Gastroesophageal sphincter (tissue), 4 donors: Measurements from ENCODE around the gene ERC1. TPM values are rescaled to one million over a fixed set of nuclear protein-coding genes. Genes with fewer than 3 reads are reported as not detected.

Source experiments
- ATAC-seq: fragments of 150-250 bp; one replicate; pipeline ENCODE4 v1.9.1; 2016; ENCODE audit warnings: mild to moderate bottlenecking, moderate library complexity
- H3K27ac ChIP-seq, 4 donors: fragments of 200-600 bp; sonication (generic) in 3 of 4; 1 replicate in 3 of 4; 2 replicates in 1 of 4; pipeline ENCODE4 v1.5.1; 2016 to 2019
- H3K27me3 ChIP-seq: fragments of 200-600 bp; sonication (generic); one replicate; pipeline ENCODE4 v1.5.1; 2019
- H3K36me3 ChIP-seq, 2 donors: fragments of 200-600 bp; sonication (generic); one replicate each; pipeline ENCODE4 v1.5.1; 2019; ENCODE audit warnings: control low read depth in 1 of 2
- H3K4me1 ChIP-seq, 3 donors: fragments of 200-600 bp; sonication (generic); 1 replicate in 2 of 3; 2 replicates in 1 of 3; pipeline ENCODE4 v1.5.1; 2016 to 2019; ENCODE audit warnings: control low read depth in 2 of 3
- H3K4me3 ChIP-seq, 2 donors: fragments of 200-600 bp; sonication (generic); one replicate each; pipeline ENCODE4 v1.5.1; 2019; ENCODE audit warnings: mild to moderate bottlenecking in 1 of 2, moderate library complexity in 1 of 2
- H3K9me3 ChIP-seq, 3 donors: fragments of 200-600 bp; sonication (generic); one replicate each; pipeline ENCODE4 v1.5.1; 2017 to 2019; ENCODE audit warnings: control low read depth in 2 of 3
- EP300 ChIP-seq: sonication (generic); formaldehyde crosslinking; IDR thresholded peaks from one replicate; pipeline ENCODE4 v1.6.1; 2017; ENCODE audit warnings: antibody characterized with exemption, mild to moderate bottlenecking
- POLR2A ChIP-seq, 2 donors: fragments of 450-650 bp; IDR thresholded peaks; one replicate each; pipeline ENCODE4 v1.6.1; 2017; ENCODE audit warnings: antibody characterized with exemption in 2 of 2, mild to moderate bottlenecking in 2 of 2, moderate library complexity in 1 of 2
- POLR2AphosphoS5 ChIP-seq: sonication (generic); formaldehyde crosslinking; IDR thresholded peaks from one replicate; pipeline ENCODE4 v1.6.1; 2017; ENCODE audit warnings: antibody characterized with exemption
- WGBS, 2 donors: methylation state at CpG; one replicate each; pipeline ENCODE4 v1.1.5; 2018; ENCODE audit warnings: low coverage in 1 of 2; 5-methylcytosine and 5-hydroxymethylcytosine counted together
- total RNA-seq, 4 donors: library from RNA; depleted of rRNA; stranded (reverse); fragments of >200 nt; gene quantifications; one replicate each; pipeline ENCODE4 v1.1.0, GENCODE V29; 2016
- TF ChIP-seq, protein P1 (sequence below), 4 experiments: fragments of 200-600 bp in 2 of 4; fragments of 450-650 bp in 2 of 4; sonication (generic) in 1 of 4; IDR thresholded peaks; one replicate each; pipeline ENCODE4 v1.5.1; 2017 to 2019; ENCODE audit warnings: antibody characterized with exemption in 4 of 4, mild to moderate bottlenecking in 2 of 4, moderate library complexity in 2 of 4

Gene ERC1
- total RNA-seq, 4 donors from 2014 or later: 38.3 to 80.2 (median 58.4) TPM

DNA sequence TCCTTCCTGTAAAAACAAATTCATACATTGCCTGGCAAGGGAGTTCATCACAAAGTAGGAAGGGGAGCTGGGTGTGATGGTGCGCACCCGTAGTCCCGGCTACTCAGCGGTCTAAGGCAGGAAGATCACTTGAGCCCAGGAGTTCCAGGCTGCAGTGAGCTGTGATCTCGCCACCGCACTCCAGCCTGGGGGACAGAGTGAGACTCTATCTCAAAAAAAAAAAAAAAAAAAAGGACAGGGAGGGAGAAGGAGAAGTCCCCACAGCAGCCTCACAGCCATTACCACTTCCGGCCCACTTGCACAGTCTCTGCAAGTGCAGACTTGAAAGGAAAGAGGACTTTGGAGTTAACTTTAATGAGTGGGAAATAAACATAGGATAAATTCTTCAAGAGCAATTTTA lies 482.4 kb downstream of the ERC1 start:
- ATAC-seq: no peak

DNA sequence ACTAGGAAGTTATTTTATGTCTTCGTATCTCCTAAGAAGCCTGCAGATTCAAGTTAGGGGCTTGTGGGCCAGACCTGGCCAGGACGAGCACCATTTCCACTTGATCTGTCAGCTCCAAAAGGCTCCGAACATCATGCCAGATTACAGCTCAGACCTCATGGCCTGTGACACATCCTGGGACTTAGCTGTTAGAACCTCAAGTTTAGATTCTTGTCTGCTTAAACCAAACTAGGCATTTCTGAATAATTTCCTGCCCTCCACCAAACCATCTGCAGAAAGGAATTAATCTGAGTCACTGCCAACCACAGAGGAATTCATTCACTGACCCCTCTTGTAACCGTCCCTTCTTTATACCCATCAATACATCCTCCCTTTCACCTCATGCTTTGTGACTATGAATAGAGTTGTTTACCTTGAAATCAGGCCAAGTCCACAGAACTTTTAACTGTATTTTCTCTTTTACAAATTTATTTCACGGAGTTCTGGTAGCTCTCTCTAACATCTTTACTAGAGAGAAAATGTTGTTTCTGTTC lies 483.1 kb downstream of the ERC1 start:
- no peak for TF ChIP-seq POLR2A (IDR thresholded peaks at IDR 0.05)
- no peak for TF ChIP-seq POLR2AphosphoS5
- no peak for TF ChIP-seq EP300
- TF ChIP-seq, protein P1, sequence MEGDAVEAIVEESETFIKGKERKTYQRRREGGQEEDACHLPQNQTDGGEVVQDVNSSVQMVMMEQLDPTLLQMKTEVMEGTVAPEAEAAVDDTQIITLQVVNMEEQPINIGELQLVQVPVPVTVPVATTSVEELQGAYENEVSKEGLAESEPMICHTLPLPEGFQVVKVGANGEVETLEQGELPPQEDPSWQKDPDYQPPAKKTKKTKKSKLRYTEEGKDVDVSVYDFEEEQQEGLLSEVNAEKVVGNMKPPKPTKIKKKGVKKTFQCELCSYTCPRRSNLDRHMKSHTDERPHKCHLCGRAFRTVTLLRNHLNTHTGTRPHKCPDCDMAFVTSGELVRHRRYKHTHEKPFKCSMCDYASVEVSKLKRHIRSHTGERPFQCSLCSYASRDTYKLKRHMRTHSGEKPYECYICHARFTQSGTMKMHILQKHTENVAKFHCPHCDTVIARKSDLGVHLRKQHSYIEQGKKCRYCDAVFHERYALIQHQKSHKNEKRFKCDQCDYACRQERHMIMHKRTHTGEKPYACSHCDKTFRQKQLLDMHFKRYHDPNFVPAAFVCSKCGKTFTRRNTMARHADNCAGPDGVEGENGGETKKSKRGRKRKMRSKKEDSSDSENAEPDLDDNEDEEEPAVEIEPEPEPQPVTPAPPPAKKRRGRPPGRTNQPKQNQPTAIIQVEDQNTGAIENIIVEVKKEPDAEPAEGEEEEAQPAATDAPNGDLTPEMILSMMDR (IDR thresholded peaks at IDR 0.05): no peak
- H3K27me3 ChIP-seq: no peaks in the 10 kb centered on the region
- no peaks in the 10 kb centered on the region for H3K9me3 ChIP-seq
- H3K4me1 ChIP-seq: peaks cover 11 to 33% (median 21%) of the 10 kb centered on the region in 3 donors
- no peak overlapping the region for H3K4me3 ChIP-seq
- no peak for ATAC-seq
- 18 to 22% methylated on average over 5 of the region's 5 CpGs for WGBS, 2 donors
- H3K36me3 ChIP-seq: no peaks in the 10 kb centered on the region
- H3K27ac ChIP-seq: peak overlapping the region in 3 of 4 donors; percentile 9 to 74 (median 65)

More for the DNA sequence above, 482.4 kb downstream of the ERC1 start:
- Histone ChIP-seq H3K27me3 (no peaks in the 10 kb centered on the region), H3K9me3 (no peaks in the 10 kb centered on the region), H3K36me3 (no peaks in the 10 kb centered on the region), H3K4me1 (peaks cover 11 to 33% (median 24%) of the 10 kb centered on the region in 3 donors), H3K4me3 (no peak overlapping the region), H3K27ac (peak overlapping the region in 3 of 4 donors; percentile 9 to 74 (median 65))
- TF ChIP-seq, protein P1 (IDR thresholded peaks at IDR 0.05): no peak
- 86 to 100% methylated on average over 1 to 6 of the region's 7 CpGs for WGBS, 2 donors

DNA sequence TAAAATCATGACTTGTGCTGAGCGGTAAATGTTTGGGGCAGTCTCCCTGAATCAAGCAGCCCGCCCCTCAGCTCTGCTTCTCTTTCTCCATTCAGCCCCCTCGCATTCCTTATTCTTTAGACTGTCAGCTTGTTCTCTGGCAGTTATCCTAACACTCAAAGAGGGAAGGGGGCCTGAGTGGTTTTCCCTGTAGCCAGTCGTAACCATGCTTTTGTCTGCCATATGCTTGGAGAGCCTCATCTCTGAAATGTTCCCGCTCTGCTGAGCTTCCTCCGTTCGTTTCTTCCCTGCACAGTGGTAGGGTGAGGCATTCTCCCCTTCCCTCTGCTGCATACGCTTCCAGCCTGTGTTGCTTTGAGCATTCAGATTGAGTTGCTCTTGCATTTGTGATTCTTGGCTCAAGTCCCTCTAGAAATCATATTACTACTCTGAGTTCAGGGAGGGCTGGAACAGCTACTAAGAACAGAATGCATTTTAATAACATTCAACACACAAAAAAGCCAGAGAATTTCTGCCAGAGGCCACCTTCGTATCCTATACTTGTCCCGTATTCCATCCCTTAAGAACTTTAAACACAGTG lies 483.6 kb downstream of the ERC1 start:
- H3K4me1 ChIP-seq: peaks cover 11 to 33% (median 21%) of the 10 kb centered on the region in 3 donors
- no peak overlapping the region for H3K4me3 ChIP-seq
- no peaks in the 10 kb centered on the region for H3K36me3 ChIP-seq
- TF ChIP-seq POLR2AphosphoS5: no peak
- TF ChIP-seq, protein P1 (IDR thresholded peaks at IDR 0.05): no peak
- no peak for TF ChIP-seq POLR2A (IDR thresholded peaks at IDR 0.05)
- no peak for TF ChIP-seq EP300
- H3K9me3 ChIP-seq: no peaks in the 10 kb centered on the region
- 16 to 31% methylated on average over 9 to 10 of the region's 10 CpGs for WGBS, 2 donors
- ATAC-seq: peak; percentile 50
- H3K27ac ChIP-seq: peak overlapping the region in 3 of 4 donors; percentile 9 to 74 (median 65)
- H3K27me3 ChIP-seq: no peaks in the 10 kb centered on the region

- TF ChIP-seq POLR2A (IDR thresholded peaks at IDR 0.05): no peak
- TF ChIP-seq, protein P1 (IDR thresholded peaks at IDR 0.05): no peak
- TF ChIP-seq POLR2AphosphoS5: no peak
- TF ChIP-seq EP300: no peak
- no peak for ATAC-seq
- no peak overlapping the region for H3K4me3 ChIP-seq
- H3K9me3 ChIP-seq: no peaks in the 10 kb centered on the region
- whole genome bisulfite sequencing, 2 donors: 87 to 95% methylated on average over 5 to 8 of the region's 11 CpGs
- H3K4me1 ChIP-seq: peaks cover 2 to 23% (median 3%) of the 10 kb centered on the region in 3 donors
- H3K27ac ChIP-seq: no peak overlapping the region
- no peaks in the 10 kb centered on the region for H3K36me3 ChIP-seq
- no peaks in the 10 kb centered on the region for H3K27me3 ChIP-seq
Observed at GRCh38 chr12:1479645-1480044, 488.6 kb downstream of the ERC1 start.

- ATAC-seq: no peak
- Histone ChIP-seq H3K27ac (peak overlapping the region in 2 of 4 donors; percentile 39 to 49), H3K36me3 (no peaks in the 10 kb centered on the region), H3K27me3 (no peaks in the 10 kb centered on the region), H3K9me3 (no peaks in the 10 kb centered on the region), H3K4me1 (peaks cover 0 to 15% (median 0%) of the 10 kb centered on the region in 3 donors), H3K4me3 (no peak overlapping the region)
- WGBS, 2 donors: 36 to 57% methylated on average over 4 to 5 of the region's 5 CpGs
- TF ChIP-seq POLR2A (IDR thresholded peaks at IDR 0.05) (no peak), EP300 (no peak), POLR2AphosphoS5 (no peak)
- TF ChIP-seq, protein P1 (IDR thresholded peaks at IDR 0.05): no peak
Observed at GRCh38 chr12:1481326-1481725, 490.3 kb downstream of the ERC1 start.
